GM13977 (cell line): ENCODE measurements around the gene L3MBTL4.

Experiments used
- DNase-seq: peaks from one replicate; pipeline ENCODE4 v3.0.0; 2012; ENCODE audit warnings: low spot score
- CTCF ChIP-seq: IDR thresholded peaks from 2 replicates; pipeline ENCODE4 v1.5.1; 2012; ENCODE audit warnings: mild to moderate bottlenecking, control low read depth; ENCODE audit not compliant: insufficient read depth; ENCODE audit errors: extremely low read depth, missing control alignments
- in situ Hi-C: fragments of 300-500 bp; cut with MboI; formaldehyde crosslinking; loops from one replicate; pipeline ENCODE4 v1.12.0; 2022; ENCODE audit warnings: low sequenced_read_pairs, low pct_unique_long_range_greater_than_20kb, mixed read lengths, inconsistent platforms; ENCODE audit not compliant: unreplicated experiment

L3MBTL4 gene

GRCh38 chr18:6013171-6013810, 401.4 kb downstream of the L3MBTL4 start:
- no peak for DNase-seq
- in situ Hi-C loops, result no loop called here
- no peak for TF ChIP-seq CTCF

GRCh38 chr18:6010921-6011320, 403.8 kb downstream of the L3MBTL4 start:
- no peak for TF ChIP-seq CTCF
- in situ Hi-C loops, result no loop called here
- no peak for DNase-seq

GRCh38 chr18:6010284-6010683, 404.4 kb downstream of the L3MBTL4 start:
- no peak for TF ChIP-seq CTCF
- DNase-seq, result no peak
- in situ Hi-C loops, result no loop called here

GRCh38 chr18:6009756-6010155, 405.0 kb downstream of the L3MBTL4 start:
- TF ChIP-seq CTCF, result no peak
- in situ Hi-C loops, result no loop called here
- no peak for DNase-seq

GRCh38 chr18:6004683-6005082, 410.0 kb downstream of the L3MBTL4 start:
- in situ Hi-C loops, result no loop called here

GRCh38 chr18:6004119-6004518, 410.6 kb downstream of the L3MBTL4 start:
- no peak for DNase-seq
- TF ChIP-seq CTCF, result no peak
- in situ Hi-C loops, result no loop called here

More at GRCh38 chr18:6004683-6005082, 410.0 kb downstream of the L3MBTL4 start:
- TF ChIP-seq CTCF, result no peak
- DNase-seq, result peak; percentile 33
